GM12892 (cell line): ENCODE data around the gene LYSMD1.
A peak's percentile ranks its signal among the peaks of the same experiment; 100 is the strongest.

Source experiments
- POLR2A ChIP-seq: IDR thresholded peaks from 2 replicates; pipeline ENCODE4 v1.6.1; 2011; ENCODE audit warnings: low read depth, low read length, control low read depth
- POLR2AphosphoS5 ChIP-seq: IDR thresholded peaks from 2 replicates; pipeline ENCODE4 v1.6.1; 2011; ENCODE audit warnings: low read depth, low read length, control low read depth
- TAF1 ChIP-seq: IDR thresholded peaks from 2 replicates; pipeline ENCODE4 v1.6.1; 2011; ENCODE audit warnings: low read depth, mild to moderate bottlenecking, control low read depth, low read length, borderline replicate concordance

GRCh38 chr1:151157067-151157531 lies 8.6 kb downstream of the LYSMD1 start:
- no peak for TF ChIP-seq POLR2A
- 0 out of 2 replicates have a peak, but pooled peaks have one; percentile 34 for TF ChIP-seq POLR2AphosphoS5
- no peak for TF ChIP-seq TAF1
